GM12874 (cell line): Measurements from ENCODE around the gene SAMD7.

Experiments
- CTCF ChIP-seq: IDR thresholded peaks from 2 replicates; pipeline ENCODE4 v1.5.1; 2011; ENCODE audit warnings: low read depth, mild to moderate bottlenecking, control low read depth, low read length, moderate library complexity; ENCODE audit not compliant: insufficient read depth

SAMD7 gene

GRCh38 chr3:169911272-169911671 lies at the start of gene SAMD7:
SAMD7 (plus strand) TSS chr3:169911572; CDS start chr3:169919499, 7,927 bp downstream.
- TF ChIP-seq CTCF, result no peak

GRCh38 chr3:169861871-169862270 lies 49.5 kb upstream of the SAMD7 start:
- no peak for TF ChIP-seq CTCF

GRCh38 chr3:169863458-169863899 lies 47.9 kb upstream of the SAMD7 start:
- peak; percentile 84 for TF ChIP-seq CTCF

GRCh38 chr3:169864270-169864669 lies 47.1 kb upstream of the SAMD7 start:
- no peak for TF ChIP-seq CTCF

GRCh38 chr3:169865176-169865767 lies 46.1 kb upstream of the SAMD7 start:
- no peak for TF ChIP-seq CTCF

GRCh38 chr3:169867584-169868210 lies 43.7 kb upstream of the SAMD7 start:
- TF ChIP-seq CTCF, result no peak

GRCh38 chr3:169868369-169868768 lies 43.0 kb upstream of the SAMD7 start:
- no peak for TF ChIP-seq CTCF
